GM04503 (cell line): ENCODE results near the gene FMN2.
"Not testable (repeated sequence)": the region's sequence is repeated elsewhere in the genome, so short reads cannot be mapped to it uniquely, and the experiment has no call there.

Experiments
- DNase-seq: peaks from one replicate; pipeline ENCODE4 v3.0.0-alpha.2; 2012; ENCODE audit warnings: low read depth

The FMN2 gene

DNA sequence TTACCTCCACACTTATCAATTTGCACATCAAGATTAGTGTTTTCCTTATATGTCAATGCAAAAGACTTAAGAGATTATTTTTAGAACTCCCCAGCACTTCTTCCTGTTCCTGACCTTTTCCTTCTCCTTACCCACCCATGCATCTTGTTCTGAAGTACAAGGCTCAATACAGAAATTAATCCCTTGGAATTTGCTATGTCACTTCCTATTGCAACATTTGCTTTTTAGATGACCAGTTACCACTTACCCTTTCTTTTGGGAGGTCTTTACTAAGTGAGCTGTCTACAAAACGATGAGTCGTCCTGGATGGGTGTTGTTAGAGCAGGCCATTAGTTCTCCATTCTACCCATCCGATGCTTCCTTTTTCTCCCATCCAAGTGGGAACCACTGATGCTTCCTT is 221.2 kb downstream of the FMN2 start:
- DNase-seq = peak; percentile 76

DNA sequence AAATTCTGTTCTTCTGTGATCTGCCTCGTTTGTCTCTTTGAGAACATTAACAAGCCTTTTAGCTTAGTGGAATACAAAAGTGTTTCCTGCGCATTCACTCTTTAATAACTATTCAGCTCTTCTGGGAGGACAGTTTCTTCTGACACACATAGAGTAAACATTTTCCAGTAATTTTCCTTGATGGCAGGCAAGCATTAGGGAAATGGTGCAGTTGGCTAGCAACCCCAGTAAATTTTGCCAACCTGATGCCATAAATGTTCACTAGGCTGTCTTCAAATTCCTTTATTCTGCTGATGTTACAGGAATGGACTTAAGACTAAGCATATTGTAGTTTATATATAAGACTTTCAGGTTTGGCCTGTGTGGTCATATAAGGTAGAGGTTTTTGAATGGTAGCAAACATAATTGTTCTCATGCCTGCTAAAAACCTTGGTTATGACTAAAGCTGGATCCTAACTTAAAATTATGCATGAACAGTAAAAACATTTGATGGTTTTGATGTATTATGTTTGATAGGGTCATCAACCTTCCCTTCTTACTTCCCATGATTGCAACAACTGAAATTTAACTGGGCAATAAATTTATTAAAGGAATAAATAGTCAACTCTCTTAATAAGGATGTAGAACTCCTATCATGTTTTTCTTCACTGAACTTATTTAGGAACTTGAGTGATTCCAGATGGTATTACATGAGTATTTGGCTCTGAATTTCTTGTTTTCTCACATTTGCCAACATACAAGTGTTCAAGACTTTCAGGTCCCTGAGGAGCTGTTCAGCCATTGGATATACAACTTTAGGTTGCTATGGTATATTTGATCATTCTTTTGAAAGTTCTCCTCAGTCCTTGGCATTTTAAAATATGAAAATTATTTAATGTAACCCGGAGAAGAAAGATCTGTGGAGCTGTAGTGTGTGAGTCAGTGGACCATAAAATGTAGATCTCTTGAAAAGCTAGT is 223.4 kb downstream of the FMN2 start:
- DNase-seq = no peak

DNA sequence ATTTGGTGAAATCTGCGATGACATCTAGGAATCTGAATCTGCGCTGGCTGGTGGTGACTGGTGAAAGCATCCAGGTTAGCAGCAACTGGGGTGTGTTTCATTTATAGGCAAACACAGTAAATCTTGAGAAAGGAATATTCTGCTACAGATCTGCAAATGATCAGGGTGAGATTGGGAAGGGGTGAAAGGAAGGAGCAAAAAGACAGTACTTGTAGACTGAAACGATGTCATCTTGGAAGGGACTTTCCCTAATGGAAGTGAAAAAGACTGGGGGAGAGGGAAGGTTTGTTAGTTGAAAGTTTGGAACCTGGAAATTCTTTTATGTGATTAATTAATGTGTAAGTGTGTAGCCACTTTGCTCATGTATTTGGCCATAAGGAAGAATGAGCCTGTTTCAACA is 228.3 kb downstream of the FMN2 start:
- DNase-seq = no peak

DNA sequence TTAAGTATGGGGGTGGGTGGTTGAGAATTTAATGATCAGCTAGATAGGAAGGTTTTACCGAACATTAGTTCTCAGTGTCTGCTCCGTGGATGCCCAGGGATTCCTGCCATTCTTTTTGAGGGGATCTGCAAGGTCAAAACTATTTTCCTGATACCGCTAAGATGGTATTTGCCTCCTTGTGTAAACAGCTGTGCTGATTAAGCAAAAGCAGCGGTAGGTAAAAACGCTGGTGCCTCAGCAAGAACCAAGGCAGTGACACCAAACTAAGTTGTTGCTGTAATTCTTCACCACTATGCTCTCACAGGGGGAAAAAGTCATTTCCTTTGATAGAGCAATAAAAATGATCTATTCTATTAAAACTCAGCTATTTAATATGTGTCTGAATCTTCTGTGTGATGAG is 229.0 kb downstream of the FMN2 start:
- DNase-seq = no peak

DNA sequence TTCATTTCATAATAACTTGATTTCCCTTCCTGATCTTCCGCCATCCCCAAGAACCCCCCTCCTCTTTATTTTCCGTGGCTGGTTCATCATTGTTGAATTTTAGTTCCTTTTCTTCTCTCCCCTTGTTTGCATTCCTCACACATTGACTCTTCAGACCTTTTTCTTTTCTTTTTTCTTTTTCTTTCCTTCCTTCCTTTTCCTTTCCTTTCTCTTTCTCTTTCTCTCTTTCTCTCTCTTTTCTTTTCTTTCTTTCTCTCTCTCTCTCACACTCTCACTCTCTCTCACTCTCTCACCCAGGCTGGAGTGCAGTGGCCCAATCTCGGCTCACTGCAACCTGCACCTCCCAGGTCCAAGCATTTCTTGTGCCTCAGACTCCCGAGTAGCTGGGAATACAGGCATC is 231.3 kb downstream of the FMN2 start:
- no peak for DNase-seq

GRCh38 chr1:240328382-240328781 is 236.7 kb downstream of the FMN2 start:
- not testable (repeated sequence) for DNase-seq

DNA sequence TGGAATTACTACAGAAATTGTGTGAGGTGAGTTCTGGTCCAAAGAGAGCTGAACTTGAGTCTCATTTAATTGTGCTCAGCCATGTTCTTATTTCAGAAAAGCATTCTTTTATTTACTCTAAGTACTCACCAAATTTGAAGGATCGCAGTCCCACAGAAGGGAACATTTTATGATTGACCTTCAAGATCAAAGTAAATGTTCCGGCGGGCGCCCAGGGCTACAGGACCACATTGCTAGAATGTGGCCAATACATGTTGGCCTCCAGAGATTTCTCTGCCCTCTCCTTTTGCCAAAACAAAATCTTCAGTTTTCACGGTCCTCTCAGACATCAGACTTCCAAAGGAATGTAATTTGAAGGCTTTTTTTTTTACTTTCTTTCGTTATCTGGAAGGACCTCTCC is 237.8 kb downstream of the FMN2 start:
- no peak for DNase-seq

DNA sequence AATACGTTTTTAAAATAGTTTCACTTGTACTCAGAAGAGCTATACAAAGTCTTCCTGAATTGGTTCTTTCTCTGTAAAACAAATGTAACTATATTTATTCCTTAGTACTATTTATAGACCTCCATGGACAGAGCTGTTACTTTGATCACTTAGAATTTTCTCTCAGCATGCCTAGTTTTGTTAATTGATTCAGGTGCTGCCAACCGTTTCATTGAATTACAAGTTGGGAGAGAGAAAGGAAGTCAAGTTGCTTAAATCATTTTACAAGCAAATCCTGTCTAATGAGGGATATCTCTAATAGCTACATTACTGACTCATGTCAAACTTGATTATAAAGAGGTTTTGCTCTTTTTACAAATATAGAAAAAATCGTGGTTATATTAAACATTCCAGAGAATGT is 241.0 kb downstream of the FMN2 start:
- no peak for DNase-seq

GRCh38 chr1:240337781-240338180 is 246.1 kb downstream of the FMN2 start:
- DNase-seq = peak; percentile 93

DNA sequence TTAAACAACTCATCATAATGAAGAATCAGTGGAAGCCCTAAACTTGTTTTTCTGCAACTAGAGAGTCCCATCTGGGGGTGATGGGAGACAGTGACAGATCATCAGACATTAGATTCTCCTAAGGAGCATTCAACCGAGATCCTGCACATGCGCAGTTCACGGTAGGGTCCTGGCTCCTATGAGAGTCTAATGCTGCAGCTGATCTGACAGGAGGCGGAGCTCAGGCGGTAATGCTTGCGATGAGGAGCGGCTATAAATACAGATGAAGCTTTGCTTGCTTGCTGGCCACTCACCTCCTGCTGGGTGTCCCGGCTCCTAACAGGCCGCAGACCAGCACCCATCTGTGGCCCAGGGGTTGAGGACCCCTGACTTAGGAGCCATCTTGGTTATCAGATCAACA is 247.2 kb downstream of the FMN2 start:
- DNase-seq = no peak

DNA sequence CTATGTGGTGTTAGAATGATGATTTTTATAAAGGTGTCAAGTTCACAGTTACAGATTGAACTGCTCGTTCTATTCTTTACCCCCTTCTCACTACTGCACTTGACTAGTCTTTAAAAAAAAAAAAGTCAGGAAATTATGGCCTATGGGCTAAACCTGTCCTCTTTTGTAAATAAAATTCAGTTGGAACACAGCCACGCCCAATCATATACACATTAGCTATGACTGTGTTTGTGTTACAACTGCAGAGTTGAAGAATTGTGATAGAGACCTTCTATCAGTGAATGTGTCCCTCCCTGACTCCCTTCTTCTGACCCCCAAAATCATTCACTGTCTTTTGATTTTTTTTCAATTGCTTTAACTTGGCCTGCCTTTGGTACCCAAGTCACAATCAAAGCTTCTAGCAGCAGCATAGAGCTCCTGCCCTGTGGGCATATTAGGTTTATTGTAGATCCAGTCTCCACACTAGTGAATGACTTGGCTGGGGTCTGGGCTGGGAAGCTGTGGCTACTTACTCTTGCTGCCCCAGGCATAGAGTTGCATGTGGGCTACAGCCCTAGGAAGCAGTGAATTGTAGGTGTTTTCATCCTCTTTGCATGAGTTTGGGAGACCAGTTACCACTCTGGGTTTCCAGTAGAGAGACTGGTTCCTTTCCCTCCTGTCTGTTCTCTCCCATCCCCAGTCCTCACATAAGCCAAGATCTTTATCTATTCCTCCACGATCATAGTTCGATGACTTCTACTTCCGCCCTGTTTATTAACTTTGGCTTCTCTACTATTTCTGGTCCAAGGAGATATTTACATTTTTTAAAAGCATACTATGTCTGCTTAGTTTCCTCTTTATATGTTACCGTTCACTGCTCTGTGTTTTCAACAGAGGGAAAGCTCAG is 249.9 kb downstream of the FMN2 start:
- no peak for DNase-seq

- DNase-seq = no peak
Observed at GRCh38 chr1:240342251-240342625, 250.6 kb downstream of the FMN2 start.

- DNase-seq = no peak
Observed at GRCh38 chr1:240343045-240343444, 251.4 kb downstream of the FMN2 start.

- DNase-seq = no peak
Observed at GRCh38 chr1:240343966-240344365, 252.3 kb downstream of the FMN2 start.

DNA sequence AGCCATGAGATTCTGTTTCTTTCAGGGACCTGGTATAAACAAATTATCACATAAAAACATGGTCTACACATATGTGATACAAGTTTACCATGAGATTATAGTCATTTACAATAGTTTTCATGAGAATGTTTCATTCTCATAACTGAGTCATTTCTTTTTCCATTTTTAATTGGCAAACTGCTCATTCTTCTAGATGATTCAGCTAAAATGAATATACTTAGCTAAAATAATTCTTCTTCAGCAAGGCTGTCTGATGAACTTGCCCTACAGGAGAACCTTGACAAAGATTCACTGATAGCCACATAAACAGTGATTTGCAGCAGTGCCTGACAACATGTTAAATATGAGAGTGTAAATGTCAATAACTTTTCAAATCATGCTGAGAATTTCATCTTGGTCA is 253.2 kb downstream of the FMN2 start:
- no peak for DNase-seq

DNA sequence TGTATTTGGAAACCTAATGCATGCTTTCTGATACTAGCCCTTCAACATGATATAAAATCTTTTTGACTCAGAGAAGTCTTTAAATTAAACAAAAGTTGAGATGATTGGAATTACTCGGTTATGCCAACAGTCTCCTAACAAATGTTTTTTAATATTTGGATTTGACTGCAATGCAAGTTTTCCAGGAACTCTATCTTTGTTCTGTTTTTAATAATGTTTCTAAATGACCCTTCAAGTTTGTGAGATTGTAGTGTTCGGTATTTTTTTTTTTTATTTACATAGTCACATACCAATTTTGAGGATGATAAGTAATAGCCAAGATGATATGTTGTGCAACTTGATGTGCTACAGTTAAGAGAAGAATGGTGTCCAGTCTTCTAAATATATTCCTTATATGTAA is 258.0 kb downstream of the FMN2 start:
- no peak for DNase-seq

DNA sequence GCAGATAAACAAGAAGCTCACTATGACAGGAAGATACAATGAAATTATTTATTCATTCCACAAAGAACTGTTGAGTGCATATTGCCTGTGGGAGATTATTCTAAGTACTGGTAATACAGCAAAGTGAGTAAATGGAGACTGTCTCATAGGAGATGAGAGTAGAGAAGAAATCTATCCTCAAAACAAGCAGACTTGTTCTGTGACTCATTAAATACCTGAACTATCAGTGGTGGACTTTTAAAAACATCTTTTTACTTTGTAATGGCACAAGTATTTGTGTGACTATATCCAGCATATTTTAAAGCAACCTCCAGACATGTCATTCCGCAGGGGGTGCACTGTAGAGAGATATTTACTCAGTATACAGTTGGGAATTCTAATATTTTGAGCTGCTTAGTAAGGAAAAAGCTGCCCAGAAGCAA is 259.2 kb downstream of the FMN2 start:
- DNase-seq = peak; percentile 77

- DNase-seq = no peak
Observed at GRCh38 chr1:240351690-240352089, 260.0 kb downstream of the FMN2 start.

- DNase-seq = no peak
Observed at GRCh38 chr1:240352769-240353168, 261.1 kb downstream of the FMN2 start.

GRCh38 chr1:240356568-240356967 is 264.9 kb downstream of the FMN2 start:
- no peak for DNase-seq

GRCh38 chr1:240362046-240362445 is 270.4 kb downstream of the FMN2 start:
- no peak for DNase-seq

DNA sequence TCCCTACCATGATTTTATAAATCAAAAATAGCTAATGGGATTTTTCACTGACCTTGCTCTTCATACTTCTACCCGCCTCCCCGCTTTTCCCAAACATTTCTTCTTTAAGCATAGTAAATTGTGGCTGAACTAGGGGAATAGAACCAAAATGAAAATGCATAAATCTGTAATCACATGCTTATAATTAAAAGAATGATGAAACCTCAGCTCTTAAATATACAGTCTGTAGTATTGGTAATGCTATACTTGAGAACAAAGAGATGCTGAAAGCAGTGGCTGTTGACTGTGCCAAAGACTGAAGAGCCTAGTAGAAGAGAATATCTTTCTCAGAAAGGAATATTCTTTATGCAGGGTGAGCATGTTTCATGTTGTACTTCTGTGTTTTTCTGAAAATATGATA is 271.1 kb downstream of the FMN2 start:
- no peak for DNase-seq

DNA sequence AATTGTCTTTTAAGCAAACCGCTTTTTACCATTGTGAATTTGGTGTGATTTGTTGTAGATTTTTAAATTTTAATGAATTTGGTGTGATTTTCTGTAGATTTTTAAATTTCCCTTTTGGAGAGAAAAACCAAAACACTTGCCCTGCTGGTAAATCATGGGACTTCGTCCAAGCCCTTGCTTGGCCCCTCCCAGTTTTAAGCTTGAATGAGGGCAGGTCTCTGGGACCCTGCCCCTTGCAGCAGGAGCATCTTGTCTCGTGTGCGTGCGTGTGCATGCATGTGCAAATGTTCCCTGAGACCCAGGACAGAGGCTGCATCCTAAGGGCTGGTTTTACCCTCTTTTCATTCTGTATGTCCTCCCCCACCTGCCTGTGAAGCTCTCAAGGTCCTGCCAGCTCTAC is 271.6 kb downstream of the FMN2 start:
- DNase-seq = no peak
